ENCODE data around the gene OR4N2.

GRCh38 chr14:19823765-19824164 lies 20.2 kb downstream of the OR4N2 start:
- no peak for TF ChIP-seq CTCF (conservative IDR thresholded peaks at IDR 0.05)
- TF ChIP-seq EZH2 (IDR thresholded peaks at IDR 0.05; ENCODE audit: low read depth), result no peak
